ENCODE data around the gene MAN2B1. TPM values are rescaled to one million over a fixed set of nuclear protein-coding genes. Genes with fewer than 3 reads are reported as not detected.

Gene MAN2B1
- total RNA-seq, 2 experiments from 2014 or later: 127 to 135 TPM

GRCh38 chr19:12689581-12690216 is 23.2 kb upstream of the MAN2B1 start:
- no peaks in the 10 kb centered on the region for H3K27me3 Mint-ChIP-seq
- POLR2A ChIA-PET: interaction anchor here (1.0 to 1.5 kb wide), 2 partner anchors 24 to 33 kb away, joined by 3 to 4 read pairs; no protein-coding TSS in a partner anchor

GRCh38 chr19:12689012-12689411 is 22.5 kb upstream of the MAN2B1 start:
- no peak for TF ChIP-seq CTCF (IDR thresholded peaks at IDR 0.05)
- no peaks in the 10 kb centered on the region for H3K27me3 Mint-ChIP-seq
- DNase-seq: no peak
- H3K4me1 Mint-ChIP-seq (ENCODE audit: low read depth): no peaks in the 10 kb centered on the region
- CTCF ChIA-PET: interaction anchor here (1.5 kb wide), 1 partner anchor 68 kb away, joined by 3 read pairs; no protein-coding TSS in a partner anchor
- peaks cover 5% of the 10 kb centered on the region for H3K36me3 Mint-ChIP-seq (ENCODE audit: low read depth)
- H3K27ac Mint-ChIP-seq: no peak overlapping the region
- no peak overlapping the region for H3K4me3 Mint-ChIP-seq
- ATAC-seq: no peak
- H3K9me3 Mint-ChIP-seq: no peaks in the 10 kb centered on the region
- intact Hi-C loops (cut with micrococcal nuclease): no loop called here
- POLR2A ChIA-PET: no interaction called here

More at GRCh38 chr19:12689581-12690216, 23.2 kb upstream of the MAN2B1 start:
- no peak for TF ChIP-seq CTCF (IDR thresholded peaks at IDR 0.05)
- Mint-ChIP-seq H3K9me3 (no peaks in the 10 kb centered on the region), H3K4me1 (ENCODE audit: low read depth) (no peaks in the 10 kb centered on the region), H3K4me3 (no peak overlapping the region), H3K27ac (no peak overlapping the region), H3K36me3 (ENCODE audit: low read depth) (peaks cover 5% of the 10 kb centered on the region)
- DNase-seq (no peak), ATAC-seq (no peak)
- intact Hi-C loops (cut with micrococcal nuclease): no loop called here
- CTCF ChIA-PET: interaction anchor here (1.2 to 1.5 kb wide), 2 partner anchors 68 to 107 kb away, joined by 3 read pairs; no protein-coding TSS in a partner anchor

- ATAC-seq (no peak), DNase-seq (no peak)
- no peak within 1 kb of the TSS for H3K4me3 Mint-ChIP-seq
- TF ChIP-seq CTCF (IDR thresholded peaks at IDR 0.05): no peak
- H3K4me1 Mint-ChIP-seq (ENCODE audit: low read depth): no peaks in the 10 kb centered on the region
- H3K27me3 Mint-ChIP-seq: no peaks in the 10 kb centered on the region
- ChIA-PET POLR2A (interaction anchor here (5.3 kb wide), 1 partner anchor 8 kb away, joined by 35 read pairs; the partner anchor contains the start of gene FBXW9), CTCF (no interaction called here)
- no peaks in the 10 kb centered on the region for H3K9me3 Mint-ChIP-seq
- H3K36me3 Mint-ChIP-seq (ENCODE audit: low read depth): peaks cover 5% of the 10 kb centered on the region
- no peak within 1 kb of the TSS for H3K27ac Mint-ChIP-seq
- intact Hi-C loops (cut with micrococcal nuclease): no loop called here
These were observed 21.1 kb upstream of the MAN2B1 start, which contains the start of gene GNG14 for GRCh38 chr19:12687496-12688196. TSS of gene GNG14 (plus strand) at chr19:12687998. CDS start at chr19:12688049, 51 bp downstream.

GRCh38 chr19:12685831-12686230 is 19.3 kb upstream of the MAN2B1 start:
- Mint-ChIP-seq H3K9me3 (no peaks in the 10 kb centered on the region), H3K27ac (no peak overlapping the region), H3K36me3 (ENCODE audit: low read depth) (peaks cover 9% of the 10 kb centered on the region), H3K27me3 (no peaks in the 10 kb centered on the region), H3K4me3 (no peak overlapping the region), H3K4me1 (ENCODE audit: low read depth) (peaks cover 4% of the 10 kb centered on the region)
- DNase-seq: no peak
- no peak for TF ChIP-seq CTCF (IDR thresholded peaks at IDR 0.05)
- POLR2A ChIA-PET: interaction anchor here (1.2 to 5.3 kb wide), 6 partner anchors 9 to 32 kb away, joined by 3 to 35 read pairs (median 3); partner anchors contain the start of gene FBXW9
- intact Hi-C loops (cut with micrococcal nuclease): no loop called here
- no peak for ATAC-seq
- CTCF ChIA-PET: interaction anchor here (0.8 to 1.6 kb wide), 4 partner anchors 14 to 52 kb away, joined by 3 to 4 read pairs (median 4); no protein-coding TSS in a partner anchor

Measured in activated CD8-positive, alpha-beta T cell treated with anti-CD3 and anti-CD28 coated beads for 36 hours (primary cell).